TTC549 (cell line): ENCODE data around the gene TIMM23.
"Not testable (repeated sequence)": the region's sequence is repeated elsewhere in the genome, so short reads cannot be mapped to it uniquely, and the experiment has no call there.

Source experiments
- FAIRE-seq: peaks from 2 replicates; lab custom pipeline; 2012; peaks lifted over from hg19 to GRCh38; lab: Jason Lieb, UNC

The TIMM23 gene

GRCh38 chr10:45997994-45998763 is 25.9 kb downstream of the TIMM23 start:
- FAIRE-seq: no peak

GRCh38 chr10:45999955-46000354 is 27.7 kb downstream of the TIMM23 start:
- FAIRE-seq: not testable (repeated sequence)

GRCh38 chr10:46000538-46000937 is 28.2 kb downstream of the TIMM23 start:
- no peak for FAIRE-seq

- no peak for FAIRE-seq
Observed at GRCh38 chr10:46001187-46001756, 29.0 kb downstream of the TIMM23 start.

GRCh38 chr10:46002189-46002687 is 29.9 kb downstream of the TIMM23 start:
- FAIRE-seq: not testable (repeated sequence)

GRCh38 chr10:46002916-46003693 is 30.8 kb downstream of the TIMM23 start:
- FAIRE-seq: no peak

GRCh38 chr10:46004963-46005362 is 32.7 kb downstream of the TIMM23 start:
- no peak for FAIRE-seq

GRCh38 chr10:46005383-46005782 is 33.1 kb downstream of the TIMM23 start:
- no peak for FAIRE-seq

- no peak for FAIRE-seq
Observed at GRCh38 chr10:46006219-46006618, 33.9 kb downstream of the TIMM23 start.

GRCh38 chr10:46012746-46013145 is 40.5 kb downstream of the TIMM23 start:
- no peak for FAIRE-seq

GRCh38 chr10:46014206-46014605 is 41.9 kb downstream of the TIMM23 start:
- FAIRE-seq: no peak

GRCh38 chr10:46014683-46015405 is 42.6 kb downstream of the TIMM23 start:
- FAIRE-seq: no peak

GRCh38 chr10:46016190-46016589 is 43.9 kb downstream of the TIMM23 start:
- FAIRE-seq: no peak

GRCh38 chr10:46016811-46017210 is 44.5 kb downstream of the TIMM23 start:
- no peak for FAIRE-seq

GRCh38 chr10:46017733-46018132 is 45.4 kb downstream of the TIMM23 start:
- FAIRE-seq: no peak

- FAIRE-seq: no peak
Observed at GRCh38 chr10:46018453-46019176, 46.3 kb downstream of the TIMM23 start.

GRCh38 chr10:46019177-46019528 is 46.9 kb downstream of the TIMM23 start:
- no peak for FAIRE-seq

- no peak for FAIRE-seq
Observed at GRCh38 chr10:46019569-46020343, 47.5 kb downstream of the TIMM23 start.

- no peak for FAIRE-seq
Observed at GRCh38 chr10:46020344-46020657, 48.0 kb downstream of the TIMM23 start.

- FAIRE-seq: no peak
Observed at GRCh38 chr10:46022978-46023702, 50.9 kb downstream of the TIMM23 start.
